ENCODE data around the gene CACNG3.
"Not testable (repeated sequence)": the region's sequence is repeated elsewhere in the genome, so short reads cannot be mapped to it uniquely, and the experiment has no call there.

The CACNG3 gene

DNA sequence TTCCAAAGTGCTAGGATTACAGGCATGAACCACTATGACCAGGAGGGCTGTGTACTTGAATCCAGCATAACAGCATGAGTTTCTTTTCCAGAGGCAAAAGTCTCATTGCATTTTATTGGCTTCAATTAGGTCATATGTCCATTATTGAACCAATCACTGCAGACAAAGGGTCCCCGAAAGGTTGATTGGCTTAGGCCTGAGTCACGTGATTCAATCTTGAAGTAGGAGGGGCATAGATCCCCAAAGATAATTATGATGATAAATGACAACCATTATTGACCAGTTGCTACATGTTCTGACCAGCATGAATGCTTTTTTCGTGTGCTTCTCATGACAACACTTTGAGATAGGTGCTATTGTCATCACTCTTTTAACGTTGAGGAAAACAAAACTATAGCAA, 25.3 kb downstream of the CACNG3 start:
- DNase-seq = no peak

DNA sequence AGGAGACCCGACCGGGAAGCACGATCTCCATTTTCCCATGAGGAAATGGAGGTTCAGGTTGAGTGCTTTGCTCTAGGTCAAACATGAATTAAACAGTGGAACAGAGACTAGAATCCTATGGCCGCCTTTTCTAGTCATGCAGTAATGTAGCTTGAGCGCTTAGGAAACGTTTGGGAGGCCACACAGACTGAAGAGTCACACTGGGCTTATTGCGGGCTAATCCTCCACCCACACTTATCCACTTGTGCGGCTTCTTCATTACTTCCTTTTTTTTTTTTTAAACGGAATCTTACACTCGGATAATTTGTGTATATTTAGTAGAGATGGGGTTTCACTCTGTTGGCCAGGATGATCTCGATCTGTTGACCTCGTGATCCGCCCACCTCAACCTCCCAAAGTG, 26.0 kb downstream of the CACNG3 start:
- no peak for DNase-seq

DNA sequence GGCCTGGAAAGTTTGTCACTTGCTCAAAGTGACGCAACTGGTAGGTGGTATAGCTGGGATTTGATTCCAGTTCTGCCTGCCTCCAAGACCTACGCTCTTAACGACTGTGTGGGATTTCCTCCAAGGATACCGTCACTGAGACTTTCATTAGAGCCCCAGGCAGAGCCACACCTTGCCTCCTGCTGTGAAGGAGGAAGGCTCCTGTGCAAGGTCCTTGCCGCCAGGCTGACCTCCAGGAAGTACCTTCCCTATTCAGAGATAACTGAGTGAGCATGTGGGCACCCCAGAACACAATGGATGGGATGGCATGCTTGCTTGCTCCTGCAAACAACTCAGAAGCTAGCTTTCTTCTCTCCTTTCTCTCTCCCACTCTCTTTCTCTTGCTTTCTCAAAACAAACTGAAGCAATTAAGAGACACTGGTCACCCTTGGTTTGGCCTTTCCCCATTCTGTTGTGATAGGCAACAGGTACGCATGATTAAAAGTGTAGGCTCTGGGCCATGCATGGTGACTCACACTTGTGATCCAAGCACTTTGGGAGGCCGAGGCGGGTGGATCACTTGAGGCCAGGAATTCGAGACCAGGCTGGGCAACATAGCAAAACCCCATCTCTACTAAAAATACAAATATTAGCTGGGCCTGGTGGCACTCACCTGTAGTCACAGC, 30.7 kb downstream of the CACNG3 start:
- DNase-seq = no peak

GRCh38 chr16:24288516-24288915, 32.4 kb downstream of the CACNG3 start:
- DNase-seq = no peak

GRCh38 chr16:24289166-24289700, 33.1 kb downstream of the CACNG3 start:
- no peak for DNase-seq

GRCh38 chr16:24291932-24292331, 35.8 kb downstream of the CACNG3 start:
- no peak for DNase-seq

GRCh38 chr16:24294131-24294530, 38.0 kb downstream of the CACNG3 start:
- no peak for DNase-seq

- no peak for DNase-seq
These were observed 41.2 kb downstream of the CACNG3 start for GRCh38 chr16:24297375-24297774.

GRCh38 chr16:24298548-24299167, 42.5 kb downstream of the CACNG3 start:
- no peak for DNase-seq

GRCh38 chr16:24300750-24301149, 44.6 kb downstream of the CACNG3 start:
- DNase-seq = not testable (repeated sequence)

GRCh38 chr16:24302636-24303035, 46.5 kb downstream of the CACNG3 start:
- no peak for DNase-seq

GRCh38 chr16:24308200-24308599, 52.1 kb downstream of the CACNG3 start:
- DNase-seq = no peak

DNA sequence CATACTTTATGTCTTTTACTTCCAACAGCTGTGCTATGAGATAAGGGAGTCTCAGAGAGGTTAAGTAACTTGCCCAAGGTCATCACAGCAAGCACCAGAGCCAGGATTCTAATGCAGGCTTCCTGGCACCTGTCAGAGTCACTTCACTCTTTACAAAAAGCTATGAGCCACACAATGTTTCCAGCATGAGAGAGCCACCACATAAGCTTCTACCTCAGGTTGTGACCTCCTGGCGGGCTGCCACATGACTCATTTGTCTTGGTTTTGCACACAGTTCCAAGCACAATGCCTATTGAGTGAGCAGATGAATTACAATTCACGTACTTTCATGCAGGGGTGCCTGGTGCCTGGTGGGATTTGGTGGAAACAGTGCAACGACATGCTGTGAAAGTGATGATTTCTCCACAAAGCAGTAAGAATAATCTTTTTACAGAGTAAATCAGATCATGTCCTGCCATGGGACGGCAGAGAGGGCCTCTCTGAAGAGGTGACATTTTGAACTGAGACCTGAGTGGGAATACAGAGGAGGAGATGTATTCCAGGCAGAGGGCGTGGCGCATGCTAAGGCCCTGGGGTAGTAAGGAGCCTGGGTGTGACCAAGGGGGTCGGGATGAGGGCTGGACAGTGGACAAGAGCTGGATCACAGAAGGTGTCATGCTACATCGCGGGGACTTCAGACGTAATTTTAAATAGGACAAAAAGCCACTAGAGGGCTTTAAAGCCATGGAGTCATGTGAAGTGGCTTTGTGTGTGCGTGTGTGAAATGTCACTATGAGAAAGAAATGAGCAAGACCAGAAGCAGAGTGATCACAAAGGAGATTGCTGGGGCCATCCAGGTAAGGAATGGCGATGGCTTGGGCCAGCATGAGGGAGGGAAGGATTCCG, 53.4 kb downstream of the CACNG3 start:
- no peak for DNase-seq

- DNase-seq = no peak
These were observed 59.2 kb downstream of the CACNG3 start for GRCh38 chr16:24315343-24315742.

GRCh38 chr16:24318680-24319079, 62.5 kb downstream of the CACNG3 start:
- no peak for DNase-seq

GRCh38 chr16:24319126-24319814, 63.1 kb downstream of the CACNG3 start:
- no peak for DNase-seq

DNA sequence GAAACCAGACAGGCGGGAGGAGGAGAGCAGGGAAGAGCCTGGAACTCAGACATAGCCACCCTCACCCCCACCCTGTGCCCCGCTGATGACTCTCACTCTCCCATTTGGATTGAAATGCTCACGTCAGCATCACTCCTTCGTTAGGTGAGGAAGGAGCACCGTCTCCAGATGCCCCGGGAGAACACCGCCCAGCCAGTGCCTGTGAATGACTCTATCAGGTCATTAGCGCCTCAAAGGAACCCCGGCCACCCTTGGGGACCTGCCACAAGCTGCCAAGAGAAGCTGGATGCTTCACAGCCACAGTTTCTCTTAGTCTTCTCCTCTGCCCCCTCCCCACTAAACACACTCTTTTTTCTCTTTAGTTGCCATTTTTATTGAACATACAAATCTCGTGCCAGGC, 66.0 kb downstream of the CACNG3 start:
- DNase-seq = no peak

- no peak for DNase-seq
These were observed 68.3 kb downstream of the CACNG3 start for GRCh38 chr16:24324421-24324820.

DNA sequence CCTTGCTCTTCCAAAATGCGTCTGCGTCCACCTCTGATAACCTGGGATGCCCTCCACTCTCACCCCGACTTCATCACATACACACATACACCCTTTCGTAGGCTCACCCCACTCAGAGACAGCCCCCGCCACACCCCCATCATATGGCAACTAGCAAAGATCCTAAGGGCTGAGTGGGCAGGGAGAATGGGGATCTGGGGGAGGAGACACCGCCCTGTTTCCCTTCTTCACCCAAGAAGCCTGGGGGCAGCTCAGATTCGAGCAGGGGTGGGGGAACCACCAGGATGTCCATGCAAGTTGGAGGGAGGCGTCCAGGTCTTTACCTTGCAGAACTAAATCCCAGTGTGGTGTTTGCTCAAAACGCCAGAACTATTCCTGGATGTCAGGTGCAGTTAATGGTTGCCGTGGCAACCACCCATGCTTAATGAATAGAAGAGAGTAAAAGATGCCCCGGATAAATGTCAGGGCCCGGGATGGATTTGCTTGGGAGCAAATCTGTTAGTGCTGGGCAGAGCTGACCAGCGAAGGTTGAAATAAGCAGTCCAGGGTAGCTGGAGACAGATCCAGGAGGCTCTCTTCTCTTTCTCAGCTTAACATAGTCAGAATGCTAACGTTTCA, 72.8 kb downstream of the CACNG3 start:
- no peak for DNase-seq

- DNase-seq = no peak
These were observed 76.0 kb downstream of the CACNG3 start for GRCh38 chr16:24332178-24332577.

- no peak for DNase-seq
These were observed 76.5 kb downstream of the CACNG3 start for GRCh38 chr16:24332582-24333090.

DNA sequence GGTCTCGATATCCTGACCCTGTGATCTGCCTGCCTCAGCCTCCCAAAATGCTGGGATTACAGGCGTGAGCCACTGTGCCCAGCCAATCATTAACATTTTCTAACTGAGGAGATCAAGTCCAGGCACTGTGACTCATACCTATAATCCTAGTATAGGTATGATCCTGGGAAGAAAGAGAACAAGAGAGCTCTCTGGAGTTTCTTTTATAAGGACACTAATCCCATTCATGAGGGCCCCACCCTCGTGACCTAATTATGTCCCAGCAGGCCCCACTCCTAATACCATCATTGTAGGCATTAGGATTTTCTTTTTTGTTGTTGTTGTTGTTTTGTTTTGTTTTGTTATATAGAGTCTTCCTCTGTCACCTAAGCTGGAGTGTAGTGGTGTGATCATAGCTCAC, 80.4 kb downstream of the CACNG3 start:
- DNase-seq = no peak

Measured in activated gamma-delta T cell treated with Interleukin-2 at 50 U/mL for 16 hours (primary cell).